T-helper 1 cell (primary cell): ENCODE results near the gene FLT1.

Source experiments
- DNase-seq, 5 donors: peaks; one replicate each; pipeline ENCODE4 v3.0.0-alpha.2; 2012 to 2020
- total RNA-seq, 4 donors: gene quantifications; one replicate each; lab custom pipeline; 2026; lab: John Stamatoyannopoulos, UW

FLT1 gene
- total RNA-seq: 0 to 0.36 (median 0.12) reads per million in 4 donors

DNA sequence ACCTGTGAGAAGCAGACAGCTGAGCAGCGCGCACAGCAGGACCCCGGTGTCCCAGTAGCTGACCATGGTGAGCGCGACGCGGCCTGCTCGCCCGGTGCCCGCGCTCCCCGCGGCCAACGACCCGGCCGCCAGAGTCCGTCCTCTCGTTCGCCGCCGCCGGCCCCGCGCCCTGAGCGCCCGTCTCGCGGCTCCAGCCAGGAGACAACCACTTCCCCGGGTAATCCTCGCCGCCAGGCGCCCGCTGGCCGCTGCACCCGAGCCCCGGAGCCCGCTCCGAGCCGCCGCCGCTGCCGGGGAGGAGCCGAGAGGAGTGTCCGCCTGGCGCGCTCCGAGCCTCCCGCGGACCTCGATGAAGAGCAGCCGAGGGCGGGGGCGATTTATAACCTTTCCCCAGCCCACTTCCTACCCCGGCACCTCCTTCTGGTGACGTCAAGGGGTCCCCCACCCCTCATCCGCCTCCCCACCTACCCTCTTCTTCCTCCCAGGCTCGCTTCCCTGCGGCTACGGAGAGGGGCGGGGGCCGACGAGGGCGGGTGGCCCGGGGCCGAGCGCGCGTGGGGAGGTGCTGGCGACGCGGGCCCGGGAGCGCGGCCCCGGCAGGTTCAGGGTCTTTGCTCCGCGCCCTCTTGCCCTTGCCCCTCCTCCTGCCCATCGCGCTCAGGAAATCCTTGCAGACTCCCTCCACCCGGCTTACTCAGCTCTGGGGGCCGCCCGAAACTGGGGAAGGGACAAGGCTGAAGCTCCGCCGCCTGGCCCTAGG is at the start of gene FLT1:
TSS of gene FLT1 (minus strand) at position 351 of the 760 bp plus-strand sequence. CDS start at position 66, 285 bp downstream.
- peak in 1 of 5 donors; percentile 12 for DNase-seq

GRCh38 chr13:28544026-28544425 is 49.1 kb upstream of the FLT1 start:
- DNase-seq: no peak

- DNase-seq: no peak
Observed at GRCh38 chr13:28542804-28543203, 47.9 kb upstream of the FLT1 start.

DNA sequence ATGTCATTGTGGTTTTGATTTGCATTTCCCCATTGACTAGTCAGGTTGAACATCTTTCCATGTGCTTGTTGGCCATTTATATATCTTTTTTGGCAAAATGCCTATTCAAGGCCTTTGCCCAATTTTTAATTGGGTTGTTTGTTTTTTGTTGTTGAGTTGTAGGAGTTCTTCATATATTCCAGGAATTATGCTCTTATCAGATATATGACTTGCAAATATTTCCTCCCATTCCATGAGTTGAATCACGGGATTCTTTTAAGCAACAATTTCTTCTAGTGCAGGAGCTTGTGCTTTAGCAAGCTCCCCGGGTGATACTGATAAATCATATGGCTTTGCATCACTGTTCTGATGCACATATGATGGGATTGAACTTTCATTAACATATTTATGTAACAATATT is 47.0 kb upstream of the FLT1 start:
- DNase-seq: no peak

DNA sequence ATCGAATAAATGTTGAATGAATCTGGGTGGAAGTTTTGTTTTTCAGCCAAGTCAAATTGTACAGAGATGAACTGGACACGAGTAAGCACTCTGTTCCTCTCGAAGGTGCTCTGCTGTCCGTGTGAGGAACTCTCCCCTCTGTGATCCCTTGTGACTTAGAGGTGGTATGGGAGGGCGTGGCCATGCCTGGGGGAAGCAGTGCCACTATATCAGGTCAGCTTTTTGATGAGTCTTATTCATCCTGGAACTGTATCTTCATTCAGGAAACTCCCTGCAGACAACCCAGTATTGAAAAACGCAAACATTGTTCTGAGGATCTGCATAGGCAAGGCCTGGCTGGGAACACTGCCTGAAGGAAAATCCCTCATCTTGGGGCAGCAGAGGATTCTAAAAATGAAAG is 45.7 kb upstream of the FLT1 start:
- DNase-seq: no peak

GRCh38 chr13:28539625-28540286 is 44.8 kb upstream of the FLT1 start:
- DNase-seq: peak in 1 of 5 donors; percentile 24

DNA sequence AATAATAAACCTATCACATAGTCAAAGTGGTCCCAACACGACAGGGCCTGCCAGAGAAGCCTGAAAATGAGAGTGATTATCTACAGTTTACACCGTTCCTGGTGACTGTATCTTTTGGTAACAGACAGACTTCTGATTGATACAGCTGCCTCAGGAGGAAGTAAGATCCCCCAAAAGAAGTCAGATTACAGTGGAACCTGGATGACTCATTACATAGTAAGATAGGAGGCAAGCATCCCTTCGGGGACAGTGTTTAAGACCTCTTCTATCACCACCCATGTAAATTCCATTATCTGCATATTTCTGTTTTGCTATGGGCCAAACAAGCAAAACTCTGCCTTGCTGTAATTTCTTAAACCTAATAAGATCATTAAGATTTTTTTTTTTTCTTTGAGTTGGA is 44.0 kb upstream of the FLT1 start:
- DNase-seq: no peak

DNA sequence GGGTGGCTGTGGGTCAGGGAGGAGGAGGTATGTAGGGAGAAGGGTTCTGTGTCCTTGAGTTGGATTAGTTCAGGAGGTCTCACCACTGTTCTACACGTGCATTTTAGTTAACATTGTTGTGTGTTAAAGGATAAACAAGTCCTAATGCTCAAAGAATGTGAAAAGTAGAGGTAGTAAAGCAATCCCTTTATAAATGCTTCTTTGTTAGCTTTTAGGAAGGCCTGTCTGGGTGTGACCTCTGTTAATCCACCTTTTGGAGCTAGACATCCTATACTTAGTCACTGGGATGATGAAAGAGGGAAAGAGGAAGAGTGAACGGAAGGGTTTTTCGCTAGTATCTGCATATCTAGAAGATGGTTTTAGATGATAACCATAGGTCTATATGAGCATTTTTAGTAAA is 42.2 kb upstream of the FLT1 start:
- DNase-seq: no peak

DNA sequence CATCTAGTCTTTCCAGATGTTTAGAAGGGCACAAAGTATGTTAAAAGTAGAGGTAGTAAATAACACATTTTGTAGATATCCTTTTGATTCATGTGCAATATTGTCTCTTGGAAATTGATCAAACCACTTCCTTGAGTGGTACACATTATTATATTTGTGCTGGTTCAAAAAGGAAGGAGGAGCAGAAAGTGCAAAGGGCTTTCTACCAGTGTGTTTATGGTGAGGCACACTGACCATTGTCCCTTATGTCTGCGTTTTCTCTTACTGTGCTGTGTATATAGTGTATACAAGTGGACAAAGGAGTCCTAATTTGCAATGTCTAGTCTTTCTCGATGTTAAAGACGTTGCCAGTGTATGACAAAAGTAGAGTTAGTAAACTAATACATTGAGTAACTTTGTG is 41.4 kb upstream of the FLT1 start:
- no peak for DNase-seq

DNA sequence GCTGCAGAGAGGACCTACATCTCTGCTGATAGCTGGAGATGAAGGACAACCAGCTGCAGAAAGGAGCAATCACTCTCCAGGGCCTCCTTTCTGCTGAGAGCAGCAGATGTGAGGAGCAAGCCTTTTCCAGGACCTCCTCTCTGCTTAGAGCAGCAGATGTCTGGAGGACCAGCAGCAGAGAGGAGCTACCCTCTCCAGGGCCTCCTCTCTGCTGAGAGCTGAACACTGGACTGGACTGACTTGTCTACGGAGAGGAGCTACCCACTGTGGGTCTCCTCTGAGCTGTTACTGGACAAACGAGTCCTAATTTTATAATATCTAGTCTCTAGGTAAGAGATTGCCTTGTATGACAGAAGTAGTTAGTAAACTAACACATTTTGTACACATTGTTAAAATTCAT is 40.8 kb upstream of the FLT1 start:
- DNase-seq: no peak

DNA sequence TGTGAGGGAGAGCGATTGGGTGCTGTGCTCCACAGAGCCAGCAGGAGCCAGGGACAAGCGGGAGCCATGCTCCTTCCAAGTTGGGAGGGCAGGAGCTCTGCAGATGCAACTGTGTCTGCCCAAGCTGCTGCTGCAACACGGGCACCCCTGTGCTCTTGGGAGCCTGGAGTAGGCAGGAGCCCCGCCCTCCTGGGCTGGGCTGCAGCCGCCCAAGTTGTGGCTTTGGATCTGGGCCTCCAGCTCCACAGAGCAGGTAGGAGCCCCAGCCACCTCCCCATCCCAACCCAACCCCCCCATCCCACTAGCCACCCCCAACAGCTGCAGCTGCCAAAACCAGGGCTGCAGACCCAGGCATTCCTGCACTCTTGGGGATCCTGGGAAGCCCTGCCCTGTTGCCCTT is 39.9 kb upstream of the FLT1 start:
- DNase-seq: no peak

GRCh38 chr13:28534210-28534609 is 39.3 kb upstream of the FLT1 start:
- no peak for DNase-seq

GRCh38 chr13:28533441-28534166 is 38.7 kb upstream of the FLT1 start:
- no peak for DNase-seq

DNA sequence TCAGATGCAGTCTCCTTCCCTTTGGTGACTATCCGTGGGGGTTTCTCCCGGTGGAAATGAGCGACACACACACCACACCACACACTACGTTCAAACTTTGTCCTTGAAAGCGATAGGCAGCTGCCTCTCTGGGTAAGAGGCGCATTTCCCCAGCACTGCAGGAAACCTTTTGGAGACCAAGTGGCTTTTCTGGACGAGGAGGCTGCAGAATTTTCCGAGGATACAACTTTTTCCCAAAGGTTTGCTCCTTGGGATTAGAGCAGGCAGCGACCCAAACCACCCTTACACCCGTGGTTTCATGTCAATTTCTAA is 38.2 kb upstream of the FLT1 start:
- DNase-seq: no peak

GRCh38 chr13:28532388-28533124 is 37.6 kb upstream of the FLT1 start:
- DNase-seq: no peak

DNA sequence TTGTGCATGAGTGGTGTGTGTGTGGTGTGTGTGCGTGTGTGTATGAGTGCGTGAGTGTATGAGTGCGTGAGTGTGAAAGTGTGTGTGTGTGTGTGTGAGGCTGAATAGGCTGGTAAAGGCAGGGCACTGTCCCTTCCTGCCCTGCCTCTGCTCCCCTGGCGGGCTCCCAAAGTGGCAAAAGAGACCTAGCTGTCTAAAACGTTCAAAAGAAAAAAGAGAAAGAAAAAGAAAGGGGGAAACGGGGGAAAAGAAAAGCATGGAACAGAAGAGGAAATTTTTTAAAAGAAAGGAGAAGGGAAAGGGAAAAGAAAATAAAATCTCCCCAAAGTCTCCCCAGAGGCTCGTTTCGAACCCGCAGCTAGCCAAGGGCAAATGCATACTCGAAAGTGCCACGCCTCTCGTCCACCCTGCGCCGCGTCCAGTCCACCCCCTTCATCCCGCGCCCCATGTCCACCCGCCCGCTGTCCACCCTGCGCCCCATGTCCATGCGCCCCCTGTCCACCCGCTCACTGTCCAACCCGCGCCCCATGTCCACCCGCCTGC is 37.0 kb upstream of the FLT1 start:
- DNase-seq: no peak

- no peak for DNase-seq
Observed at GRCh38 chr13:28531077-28531844, 36.3 kb upstream of the FLT1 start.

- DNase-seq: no peak
Observed at GRCh38 chr13:28530729-28531076, 35.8 kb upstream of the FLT1 start.

DNA sequence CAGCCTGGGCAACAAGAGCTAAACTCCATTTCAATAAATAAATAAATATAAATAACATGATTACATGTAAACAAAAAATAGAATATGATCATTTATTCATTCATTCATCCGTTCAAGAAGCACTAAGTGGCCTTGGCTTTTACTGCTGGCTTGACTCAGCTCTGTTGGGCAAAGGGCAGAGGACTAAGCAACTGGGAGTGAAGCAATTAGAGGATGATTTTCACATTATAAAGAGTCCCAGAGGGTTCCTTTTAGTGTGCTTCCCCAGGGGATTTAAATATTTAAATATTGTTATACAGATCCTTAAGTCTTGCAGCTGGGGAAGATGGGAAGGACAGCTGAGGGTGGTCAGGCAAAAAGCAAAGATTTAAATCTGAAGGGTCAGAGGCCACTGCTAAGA is 34.9 kb upstream of the FLT1 start:
- no peak for DNase-seq

GRCh38 chr13:28528848-28529247 is 33.9 kb upstream of the FLT1 start:
- DNase-seq: no peak

DNA sequence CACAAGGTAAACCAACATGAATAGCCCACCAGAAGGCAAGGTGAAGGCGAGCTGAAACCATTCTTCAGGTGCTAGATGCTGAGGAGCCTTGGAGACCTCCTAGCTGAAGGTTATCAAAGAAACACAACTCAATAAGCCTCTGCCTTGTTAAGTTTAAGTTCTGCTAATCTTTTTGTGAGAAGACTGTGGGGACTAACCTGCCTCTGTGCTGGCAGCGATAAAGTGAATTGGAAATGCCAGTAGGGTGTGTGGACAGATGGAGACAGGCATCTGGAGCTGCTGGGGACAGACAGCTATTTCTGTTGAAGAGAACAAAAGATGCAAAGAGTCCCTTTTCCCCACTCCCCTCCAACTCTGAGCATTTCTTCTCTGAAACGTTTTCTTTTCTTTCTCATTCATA is 33.5 kb upstream of the FLT1 start:
- DNase-seq: no peak

- no peak for DNase-seq
Observed at GRCh38 chr13:28527629-28528028, 32.7 kb upstream of the FLT1 start.
